H9 (cell line): ENCODE results near the gene PACSIN2. TPM values are rescaled to one million over a fixed set of nuclear protein-coding genes. Genes with fewer than 3 reads are reported as not detected.
A peak's percentile ranks its signal among the peaks of the same experiment; 100 is the strongest.

Experiments
- DNase-seq: peaks from one replicate; pipeline ENCODE4 v3.0.0-alpha.2; 2017
- H2AFZ ChIP-seq: one replicate; pipeline ENCODE4 v1.6.1; 2013; ENCODE audit warnings: mild to moderate bottlenecking, low read length, control low read depth, moderate library complexity
- H2AK5ac ChIP-seq: 2 replicates; pipeline ENCODE4 v1.6.1; 2013; ENCODE audit warnings: low read length, control low read depth, mixed read lengths; ENCODE audit not compliant: insufficient read length
- H2BK120ac ChIP-seq: one replicate; pipeline ENCODE4 v1.6.1; 2013; ENCODE audit warnings: low read depth, mild to moderate bottlenecking, low read length, control low read depth, inconsistent platforms; ENCODE audit not compliant: poor library complexity, severe bottlenecking
- H2BK12ac ChIP-seq: 2 replicates; pipeline ENCODE4 v1.6.1; 2013; ENCODE audit warnings: low read length, control low read depth, mixed read lengths, low read depth; ENCODE audit not compliant: insufficient read length
- H2BK15ac ChIP-seq: 2 replicates; pipeline ENCODE4 v1.6.1; 2013; ENCODE audit warnings: low read depth, low read length, control low read depth
- H2BK20ac ChIP-seq: one replicate; pipeline ENCODE4 v1.6.1; 2013; ENCODE audit warnings: low read depth, mild to moderate bottlenecking, low read length, control low read depth, inconsistent platforms; ENCODE audit not compliant: poor library complexity, severe bottlenecking
- H2BK5ac ChIP-seq: 2 replicates; pipeline ENCODE4 v1.6.1; 2013; ENCODE audit warnings: low read length, control low read depth, mixed read lengths; ENCODE audit not compliant: insufficient read length
- H3K14ac ChIP-seq: 2 replicates; pipeline ENCODE4 v1.6.1; 2013; ENCODE audit warnings: low read length, control low read depth; ENCODE audit not compliant: insufficient read depth
- H3K18ac ChIP-seq: 2 replicates; pipeline ENCODE4 v1.6.1; 2013; ENCODE audit warnings: low read depth, mild to moderate bottlenecking, mixed read lengths, low read length, control low read depth; ENCODE audit not compliant: insufficient read length
- H3K23ac ChIP-seq: 2 replicates; pipeline ENCODE4 v1.6.1; 2013; ENCODE audit warnings: low read length, control low read depth, mixed read lengths, low read depth; ENCODE audit not compliant: insufficient read length
- H3K23me2 ChIP-seq: 2 replicates; pipeline ENCODE4 v1.6.1; 2013; ENCODE audit warnings: low read depth, mild to moderate bottlenecking, mixed read lengths, low read length, control low read depth; ENCODE audit not compliant: insufficient read length, poor library complexity, severe bottlenecking
- H3K27ac ChIP-seq: 2 replicates; pipeline ENCODE4 v1.5.1; 2013; ENCODE audit warnings: low read length, control low read depth, mixed read lengths, low read depth; ENCODE audit not compliant: insufficient read length
- H3K27me3 ChIP-seq: 2 replicates; pipeline ENCODE4 v1.6.1; 2013; ENCODE audit warnings: low read length, control low read depth, inconsistent platforms; ENCODE audit not compliant: insufficient read depth
- H3K4ac ChIP-seq: 2 replicates; pipeline ENCODE4 v1.6.1; 2013; ENCODE audit warnings: low read depth, mild to moderate bottlenecking, control low read depth, inconsistent platforms, low read length, moderate library complexity
- H3K4me1 ChIP-seq: 2 replicates; pipeline ENCODE4 v1.6.1; 2013; ENCODE audit warnings: low read length, control low read depth, inconsistent platforms; ENCODE audit not compliant: insufficient read depth
- H3K4me2 ChIP-seq: 2 replicates; pipeline ENCODE4 v1.6.1; 2013; ENCODE audit warnings: low read length, control low read depth, mixed read lengths; ENCODE audit not compliant: insufficient read length, insufficient read depth
- H3K56ac ChIP-seq: 2 replicates; pipeline ENCODE4 v1.6.1; 2013; ENCODE audit warnings: low read depth, mild to moderate bottlenecking, mixed read lengths, low read length, control low read depth; ENCODE audit not compliant: insufficient read length
- H3K79me1 ChIP-seq: 2 replicates; pipeline ENCODE4 v1.6.1; 2013; ENCODE audit warnings: low read depth, mild to moderate bottlenecking, moderate library complexity, low read length, control low read depth, inconsistent platforms; ENCODE audit not compliant: insufficient read depth, poor library complexity, severe bottlenecking
- H3K79me2 ChIP-seq: 2 replicates; pipeline ENCODE4 v1.6.1; 2013; ENCODE audit warnings: low read length, control low read depth, inconsistent platforms; ENCODE audit not compliant: insufficient read depth
- H3K9ac ChIP-seq: 2 replicates; pipeline ENCODE4 v1.6.1; 2013; ENCODE audit warnings: low read length, control low read depth, mixed read lengths; ENCODE audit not compliant: insufficient read length; ENCODE audit errors: extremely low read depth
- H3K9me3 ChIP-seq: one replicate; pipeline ENCODE4 v1.6.1; 2013; ENCODE audit warnings: low read depth, low read length, inconsistent platforms; ENCODE audit not compliant: control insufficient read depth
- H3T11ph ChIP-seq: one replicate; pipeline ENCODE4 v1.6.1; 2013; ENCODE audit warnings: mild to moderate bottlenecking, low read length, control low read depth, inconsistent platforms
- H4K20me1 ChIP-seq: one replicate; pipeline ENCODE4 v1.6.1; 2013; ENCODE audit not compliant: control insufficient read depth, insufficient read length, insufficient read depth
- H4K5ac ChIP-seq: 2 replicates; pipeline ENCODE4 v1.6.1; 2013; ENCODE audit warnings: low read depth, mild to moderate bottlenecking, mixed read lengths, low read length, control low read depth; ENCODE audit not compliant: insufficient read length
- H4K8ac ChIP-seq: replicated peaks from 2 replicates; pipeline ENCODE4 v1.6.1; 2013; ENCODE audit warnings: low read length, control low read depth, mixed read lengths, low read depth; ENCODE audit not compliant: insufficient read length
- H4K91ac ChIP-seq: 2 replicates; pipeline ENCODE4 v1.6.1; 2013; ENCODE audit warnings: low read depth, mild to moderate bottlenecking, moderate library complexity, mixed read lengths, low read length, control low read depth; ENCODE audit not compliant: insufficient read length
- H3K27ac Mint-ChIP-seq, 3 experiments: 2 replicates in 2 of 3; 3 replicates in 1 of 3; pipeline ENCODE4 v1.8.0; 2020 to 2021; ENCODE audit warnings: mixed read lengths in 3 of 3, mild to moderate bottlenecking in 1 of 3, moderate library complexity in 1 of 3
- H3K27me3 Mint-ChIP-seq: 2 replicates; pipeline ENCODE4 v1.8.0; 2021; ENCODE audit warnings: low read depth, mild to moderate bottlenecking, moderate library complexity, mixed read lengths
- H3K36me3 Mint-ChIP-seq, 3 experiments: 2 replicates in 2 of 3; 3 replicates in 1 of 3; pipeline ENCODE4 v1.8.0; 2020 to 2021; ENCODE audit warnings: low read depth in 3 of 3, mixed read lengths in 3 of 3; ENCODE audit not compliant: insufficient read depth in 1 of 3
- H3K4me1 Mint-ChIP-seq, 2 experiments: 2 replicates each; pipeline ENCODE4 v1.8.0; 2020; ENCODE audit warnings: mixed read lengths in 2 of 2
- H3K4me3 Mint-ChIP-seq, 2 experiments: 2 replicates in 1 of 2; 3 replicates in 1 of 2; pipeline ENCODE4 v1.8.0; 2020 to 2021; ENCODE audit warnings: mild to moderate bottlenecking in 2 of 2, mixed read lengths in 2 of 2, moderate library complexity in 1 of 2
- H3K9me3 Mint-ChIP-seq, 2 experiments: 2 replicates in 1 of 2; 3 replicates in 1 of 2; pipeline ENCODE4 v1.8.0; 2020; ENCODE audit warnings: mild to moderate bottlenecking in 2 of 2, mixed read lengths in 2 of 2, moderate library complexity in 1 of 2
- CTCF ChIP-seq: fragments of 200-600 bp; sonication (generic); conservative IDR thresholded peaks from 3 replicates; pipeline ENCODE4 v1.8.0; 2021; ENCODE audit warnings: antibody characterized with exemption, mild to moderate bottlenecking
- WGBS: extraction: QIAGEN DNeasy Blood & Tissue Kit; methylation state at CpG from one replicate; pipeline ENCODE4 v1.1.7; 2013; ENCODE audit warnings: missing lambda C conversion rate, low lambda C conversion rate, mixed read lengths; ENCODE audit not compliant: insufficient read length; ENCODE audit errors: extremely low coverage; 5-methylcytosine and 5-hydroxymethylcytosine counted together
- total RNA-seq: library from RNA; stranded (reverse); gene quantifications from 2 replicates; pipeline ENCODE4 v1.2.1, GENCODE V29; 2021

The PACSIN2 gene
- total RNA-seq, 1 experiment from 2014 or later = 62.3 TPM

- H2BK120ac ChIP-seq = no peak overlapping the region
- no CpG with 5 or more reads among the region's 5 CpGs for WGBS
- no peak overlapping the region for H3K18ac ChIP-seq
- Mint-ChIP-seq H3K27ac (peak overlapping the region in 2 of 3 experiments; percentile 72 to 76; a peak in 1 of 7 replicates), H3K9me3 (no peaks in the 10 kb centered on the region), H3K27me3 (no peaks in the 10 kb centered on the region), H3K4me3 (no peak overlapping the region; a peak in 2 of 5 replicates), H3K4me1 (peaks cover 58 to 59% of the 10 kb centered on the region in 2 experiments), H3K36me3 (peaks cover 3 to 9% (median 4%) of the 10 kb centered on the region in 3 experiments; a peak in 6 of 7 replicates)
- H3K9me3 ChIP-seq = no peaks in the 10 kb centered on the region
- no peak overlapping the region for H2BK15ac ChIP-seq
- no peak overlapping the region for H3K9ac ChIP-seq
- no peak overlapping the region for H3K27ac ChIP-seq
- DNase-seq = no peak
- no peak overlapping the region for H2AK5ac ChIP-seq
- H2BK12ac ChIP-seq = no peak overlapping the region
- no peak for TF ChIP-seq CTCF
- H3K23me2 ChIP-seq = no peaks in the 10 kb centered on the region
- no peaks in the 10 kb centered on the region for H4K20me1 ChIP-seq
- H3K4ac ChIP-seq = no peak overlapping the region
- no peak overlapping the region for H3T11ph ChIP-seq
- H2BK20ac ChIP-seq = no peak overlapping the region
- H3K14ac ChIP-seq = no peak overlapping the region; the same call in 1 of the 2 replicates
- H2AFZ ChIP-seq = no peak overlapping the region
- H3K56ac ChIP-seq = no peak overlapping the region
- no peak overlapping the region for H3K23ac ChIP-seq
- H3K79me2 ChIP-seq = peaks cover 48% of the 10 kb centered on the region; the same call in 1 of the 2 replicates
- H4K5ac ChIP-seq = no peak overlapping the region
- no peaks in the 10 kb centered on the region for H3K27me3 ChIP-seq
- no peak overlapping the region for H2BK5ac ChIP-seq
- no peak overlapping the region for H4K8ac ChIP-seq
- peaks cover 3% of the 10 kb centered on the region for H3K79me1 ChIP-seq
- H3K4me2 ChIP-seq = no peak overlapping the region
- H3K4me1 ChIP-seq = peaks cover 5% of the 10 kb centered on the region; the same call in 1 of the 2 replicates
- H4K91ac ChIP-seq = no peak overlapping the region
Observed at GRCh38 chr22:43007519-43008102, 7.3 kb downstream of the PACSIN2 start.
